Mucosa of rectum (tissue), 2 donors: ENCODE results near the gene ZKSCAN7.
A peak's percentile ranks its signal among the peaks of the same experiment; 100 is the strongest.

ENCODE experiments used
- H3K27ac ChIP-seq, 2 donors: one replicate each; pipeline ENCODE4 v1.7.0; 2013; ENCODE audit warnings: inconsistent platforms in 2 of 2, low read depth in 2 of 2, low read length in 2 of 2
- H3K27me3 ChIP-seq, 2 donors: one replicate each; pipeline ENCODE4 v1.7.0; 2013; ENCODE audit warnings: low read length in 2 of 2; ENCODE audit not compliant: control insufficient read depth in 2 of 2, insufficient read depth in 2 of 2
- H3K36me3 ChIP-seq, 2 donors: one replicate each; pipeline ENCODE4 v1.7.0; 2013; ENCODE audit warnings: low read length in 2 of 2; ENCODE audit not compliant: control insufficient read depth in 2 of 2, insufficient read depth in 2 of 2
- H3K4me1 ChIP-seq, 2 donors: one replicate each; pipeline ENCODE4 v1.7.0; 2013; ENCODE audit warnings: low read length in 2 of 2, mild to moderate bottlenecking in 1 of 2; ENCODE audit not compliant: control insufficient read depth in 2 of 2, insufficient read depth in 2 of 2
- H3K4me3 ChIP-seq, 2 donors: one replicate each; pipeline ENCODE4 v1.7.0; 2013; ENCODE audit warnings: low read length in 2 of 2
- H3K9ac ChIP-seq, 2 donors: one replicate each; pipeline ENCODE4 v1.7.0; 2013; ENCODE audit warnings: low read length in 2 of 2, low read depth in 1 of 2, mild to moderate bottlenecking in 1 of 2
- H3K9me3 ChIP-seq, 2 donors: one replicate each; pipeline ENCODE4 v1.7.0; 2013; ENCODE audit warnings: low read length in 2 of 2; ENCODE audit not compliant: control insufficient read depth in 2 of 2
- donor health status: healthy.
- donor health status: Normal muscosa, but diverticular disease.

The ZKSCAN7 gene

DNA sequence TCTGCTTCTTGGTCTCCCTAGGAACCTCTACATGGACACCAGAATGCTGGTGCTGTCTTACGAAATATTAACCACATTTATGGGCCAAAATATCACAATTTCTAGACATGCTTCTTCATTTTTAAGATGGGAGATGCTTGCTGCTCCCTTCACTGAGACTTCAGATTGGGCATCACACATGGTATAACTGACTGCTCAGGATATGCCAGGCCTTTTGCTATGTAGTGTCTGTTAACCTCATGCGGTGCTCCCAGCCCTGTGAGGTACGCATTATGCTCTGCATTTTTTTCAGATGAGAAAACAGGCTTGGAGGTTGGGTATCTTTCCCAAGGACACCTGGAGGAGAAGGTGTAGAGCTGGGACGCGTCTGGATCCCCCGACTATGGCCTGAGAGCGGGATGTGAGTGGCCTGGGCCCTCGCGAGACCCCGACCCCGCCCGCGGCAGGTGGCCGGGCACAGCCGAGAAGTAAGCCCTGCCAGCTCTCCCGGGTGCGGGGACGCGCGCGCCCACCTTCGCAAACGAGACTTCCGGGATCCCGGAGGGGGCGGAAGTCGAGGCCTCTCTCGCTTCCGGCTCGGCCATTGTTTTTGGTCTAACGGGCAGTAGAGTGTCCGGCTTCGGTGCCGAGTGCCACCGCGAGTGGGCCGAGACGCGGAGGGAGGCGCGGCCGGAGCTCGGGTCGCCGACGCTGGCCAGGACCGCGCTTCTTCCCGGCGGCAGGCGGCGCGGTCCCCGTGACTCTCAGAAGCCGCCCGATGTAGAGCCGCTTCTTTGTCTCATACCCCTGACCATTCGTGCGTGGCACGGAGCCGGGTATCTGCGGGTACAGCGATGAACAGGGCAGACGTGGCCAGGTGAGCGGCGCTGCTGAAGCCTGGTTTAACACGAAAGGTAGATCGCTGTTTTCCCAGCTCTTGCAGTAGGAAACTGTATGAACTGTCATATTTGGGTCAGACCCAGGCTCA, at the start of gene ZKSCAN7:
Gene ZKSCAN7 (plus strand): TSS at position 568 of the 967 bp plus-strand sequence. CDS start 1,855 bp downstream, outside the sequence.
- Histone ChIP-seq H3K9me3 (peaks cover 0 to 2% of the 10 kb centered on the region in 2 donors), H3K4me1 (peaks cover 4 to 6% of the 10 kb centered on the region in 2 donors), H3K4me3 (peak within 1 kb of the TSS; percentile 75 to 87), H3K36me3 (no peaks in the 10 kb centered on the region), H3K27ac (peak within 1 kb of the TSS in 1 of 2 donors; percentile 45), H3K27me3 (peaks cover 0 to 5% of the 10 kb centered on the region in 2 donors), H3K9ac (peak within 1 kb of the TSS; percentile 60 to 63)

DNA sequence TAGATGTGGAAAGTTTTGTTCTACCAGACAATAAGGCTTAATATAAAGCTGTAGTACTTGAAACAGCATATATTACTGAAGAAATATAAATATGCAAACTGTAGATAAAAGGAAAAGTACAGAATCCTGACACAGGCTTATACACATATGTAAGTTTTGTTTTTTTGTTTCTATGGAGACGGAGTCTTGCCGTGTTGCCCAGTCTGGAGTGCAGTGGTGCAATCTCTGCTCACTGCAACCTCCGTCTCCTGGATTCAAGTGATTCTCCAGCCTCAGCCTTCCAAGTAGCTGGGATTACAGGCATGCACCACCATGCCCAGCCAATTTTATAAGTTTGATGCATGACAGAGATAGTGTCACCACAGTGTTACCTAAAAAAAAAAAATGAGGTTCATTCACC, 48.4 kb upstream of the ZKSCAN7 start:
- H3K9ac ChIP-seq: no peak overlapping the region
- H3K4me1 ChIP-seq: peaks cover 11 to 12% of the 10 kb centered on the region in 2 donors
- no peak overlapping the region for H3K4me3 ChIP-seq
- H3K36me3 ChIP-seq: peaks cover 10 to 14% of the 10 kb centered on the region in 2 donors
- no peak overlapping the region for H3K27ac ChIP-seq
- no peaks in the 10 kb centered on the region for H3K27me3 ChIP-seq
- peaks cover 8 to 9% of the 10 kb centered on the region in 2 donors for H3K9me3 ChIP-seq

DNA sequence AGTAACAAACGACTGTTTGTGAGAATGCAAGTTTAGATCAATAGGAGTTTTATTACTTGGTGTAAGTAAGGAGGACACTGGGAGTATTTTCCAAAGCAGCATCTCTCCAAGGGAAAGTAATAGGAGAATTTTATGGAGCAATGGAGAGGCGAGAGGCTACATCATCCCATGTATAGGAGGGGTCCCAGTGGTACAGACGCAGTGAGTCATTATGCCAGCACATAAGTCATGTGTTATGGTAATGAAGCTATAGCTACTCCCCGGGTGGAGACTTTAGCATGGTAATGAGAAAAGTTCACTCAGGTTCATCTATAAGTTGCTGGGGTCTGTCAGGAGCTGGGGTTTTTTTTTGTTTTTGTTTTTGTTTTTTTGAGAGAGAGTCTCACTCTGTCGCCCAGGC, 48.0 kb upstream of the ZKSCAN7 start:
- H3K27ac ChIP-seq: no peak overlapping the region
- H3K4me1 ChIP-seq: peaks cover 12 to 14% of the 10 kb centered on the region in 2 donors
- H3K36me3 ChIP-seq: peaks cover 6 to 10% of the 10 kb centered on the region in 2 donors
- H3K27me3 ChIP-seq: no peaks in the 10 kb centered on the region
- no peak overlapping the region for H3K4me3 ChIP-seq
- H3K9me3 ChIP-seq: peaks cover 4 to 6% of the 10 kb centered on the region in 2 donors
- H3K9ac ChIP-seq: no peak overlapping the region

DNA sequence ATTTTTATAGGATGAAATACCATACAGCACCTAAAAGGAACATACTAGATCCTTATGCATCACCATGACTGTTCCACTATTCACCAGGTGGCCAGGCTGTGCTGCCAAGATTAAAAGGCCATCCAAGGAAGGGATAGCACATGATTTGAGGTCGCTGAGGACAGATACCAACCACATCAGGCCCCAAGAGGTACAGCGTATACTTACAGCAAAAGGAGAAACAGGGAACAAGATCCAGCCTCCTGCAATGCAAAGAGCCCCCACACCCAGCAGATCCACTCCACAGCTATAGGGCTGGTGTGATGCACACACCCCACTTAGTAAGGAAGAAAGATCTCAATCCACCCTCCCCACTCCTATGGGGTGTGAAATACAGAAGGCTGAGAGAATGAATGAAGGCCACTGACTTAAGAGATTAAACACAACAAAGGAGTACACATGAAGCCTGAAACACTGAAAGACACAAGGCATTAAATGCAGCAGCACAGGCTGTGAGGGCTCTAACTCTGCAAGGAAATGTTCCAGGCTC, 45.5 kb upstream of the ZKSCAN7 start:
- H3K36me3 ChIP-seq: peaks cover 0 to 5% of the 10 kb centered on the region in 2 donors
- peaks cover 12 to 14% of the 10 kb centered on the region in 2 donors for H3K4me1 ChIP-seq
- H3K27ac ChIP-seq: no peak overlapping the region
- peak overlapping the region; percentile 83 to 96 for H3K4me3 ChIP-seq
- no peaks in the 10 kb centered on the region for H3K9me3 ChIP-seq
- peak overlapping the region; percentile 88 for H3K9ac ChIP-seq
- H3K27me3 ChIP-seq: no peaks in the 10 kb centered on the region

DNA sequence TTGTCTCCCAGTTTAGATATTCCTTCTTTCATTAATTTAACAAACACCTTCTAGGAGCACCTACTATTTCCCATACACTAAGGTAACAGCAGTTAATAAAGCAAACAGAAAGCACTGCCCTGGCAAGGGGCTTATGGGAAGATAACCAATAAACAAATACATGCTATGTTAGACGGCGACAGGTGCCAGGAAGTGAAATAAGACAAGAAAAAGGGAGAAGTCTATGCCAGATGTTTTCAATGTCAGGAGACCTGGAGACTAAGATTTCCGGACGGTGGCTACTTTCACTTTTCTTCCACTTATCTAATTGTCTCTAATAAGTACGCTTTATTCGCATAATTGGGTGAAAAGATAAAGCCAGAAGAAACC, 45.0 kb upstream of the ZKSCAN7 start:
- peak overlapping the region; percentile 88 for H3K9ac ChIP-seq
- no peaks in the 10 kb centered on the region for H3K27me3 ChIP-seq
- peaks cover 12 to 14% of the 10 kb centered on the region in 2 donors for H3K4me1 ChIP-seq
- peak overlapping the region; percentile 83 to 96 for H3K4me3 ChIP-seq
- H3K9me3 ChIP-seq: no peaks in the 10 kb centered on the region
- H3K27ac ChIP-seq: peak overlapping the region; percentile 79 to 89
- peaks cover 0 to 5% of the 10 kb centered on the region in 2 donors for H3K36me3 ChIP-seq

DNA sequence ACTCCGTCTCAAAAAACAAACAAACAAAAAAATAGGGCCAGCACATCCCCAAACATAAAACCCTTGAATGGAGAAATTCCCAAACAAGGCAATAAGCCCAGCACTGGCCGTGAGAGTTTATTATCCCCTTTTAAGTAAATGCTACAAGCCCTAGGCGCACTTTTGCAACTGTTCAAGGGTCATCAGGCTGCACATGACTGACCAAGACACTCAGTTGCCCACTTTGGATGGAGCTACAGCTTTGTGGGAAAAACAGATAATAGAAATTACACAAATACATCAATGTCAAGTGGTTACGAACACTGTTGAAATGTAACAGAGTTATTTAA, 43.8 kb upstream of the ZKSCAN7 start:
- H3K36me3 ChIP-seq: no peaks in the 10 kb centered on the region
- peak overlapping the region; percentile 85 to 89 for H3K27ac ChIP-seq
- H3K27me3 ChIP-seq: no peaks in the 10 kb centered on the region
- H3K4me1 ChIP-seq: peaks cover 12 to 14% of the 10 kb centered on the region in 2 donors
- no peaks in the 10 kb centered on the region for H3K9me3 ChIP-seq
- H3K9ac ChIP-seq: peak overlapping the region; percentile 79 to 86
- peak overlapping the region; percentile 83 to 96 for H3K4me3 ChIP-seq

DNA sequence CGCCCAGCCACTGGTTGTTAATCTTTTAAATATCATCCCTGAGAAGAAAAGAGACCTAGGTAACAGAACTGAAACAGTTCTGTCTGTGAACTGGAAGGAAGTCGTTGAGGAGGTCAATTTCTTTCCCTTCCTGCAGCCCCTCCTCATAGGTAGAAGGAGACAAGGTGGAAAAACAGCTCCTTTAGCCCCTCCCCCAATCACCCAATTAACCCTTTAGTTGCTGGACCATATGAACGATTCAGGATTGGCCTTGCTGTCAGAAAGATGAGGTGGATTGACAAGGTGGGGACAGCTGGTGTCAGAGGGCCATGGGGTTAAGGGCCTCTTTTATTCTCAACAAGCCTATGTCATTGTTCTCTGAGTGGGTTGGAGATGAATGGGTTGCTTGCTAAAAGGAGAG, 41.5 kb upstream of the ZKSCAN7 start:
- H3K4me1 ChIP-seq: peaks cover 12 to 14% of the 10 kb centered on the region in 2 donors
- no peaks in the 10 kb centered on the region for H3K27me3 ChIP-seq
- H3K27ac ChIP-seq: no peak overlapping the region
- no peaks in the 10 kb centered on the region for H3K36me3 ChIP-seq
- H3K4me3 ChIP-seq: no peak overlapping the region
- H3K9me3 ChIP-seq: no peaks in the 10 kb centered on the region
- H3K9ac ChIP-seq: no peak overlapping the region

DNA sequence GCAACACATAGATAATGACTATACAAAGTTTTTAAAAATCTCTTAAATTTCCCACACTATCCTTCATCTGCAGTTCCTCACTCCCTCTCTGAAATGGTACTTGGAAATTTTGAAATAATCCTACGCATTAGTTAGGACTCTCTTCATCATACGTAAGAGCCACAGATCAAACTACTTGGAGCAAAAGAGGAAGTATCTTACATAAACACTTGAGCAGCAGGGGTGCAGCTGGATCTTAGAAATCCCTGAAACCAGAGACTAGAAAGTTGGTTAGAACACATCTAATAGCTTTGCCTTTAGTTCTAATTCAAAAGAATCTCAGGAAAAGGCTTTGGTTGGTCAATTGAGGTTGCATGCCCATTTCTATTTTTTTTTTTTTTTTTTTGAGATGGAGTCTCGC, 38.8 kb upstream of the ZKSCAN7 start:
- Histone ChIP-seq H3K9ac (no peak overlapping the region), H3K27ac (no peak overlapping the region), H3K4me1 (peaks cover 3 to 6% of the 10 kb centered on the region in 2 donors), H3K27me3 (peaks cover 0 to 1% of the 10 kb centered on the region in 2 donors), H3K36me3 (no peaks in the 10 kb centered on the region), H3K9me3 (no peaks in the 10 kb centered on the region), H3K4me3 (no peak overlapping the region)

DNA sequence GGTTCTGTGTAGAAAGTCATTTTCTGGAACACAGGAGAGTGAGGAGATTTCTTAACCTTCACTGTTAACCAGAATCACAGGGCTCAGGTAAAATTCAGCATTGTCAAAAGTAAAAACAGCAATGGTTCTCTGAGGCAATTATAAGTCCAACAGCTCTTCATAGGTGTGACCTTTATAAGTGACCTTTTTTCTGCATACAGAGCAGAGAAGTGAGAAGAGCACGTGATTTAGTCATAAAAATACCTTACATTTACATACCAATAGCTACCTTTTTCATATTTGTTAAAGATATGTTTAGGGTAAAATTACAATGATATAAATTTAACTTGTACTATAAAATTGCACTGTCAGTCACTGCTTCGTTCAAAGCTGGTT, 36.2 kb upstream of the ZKSCAN7 start:
- H3K9ac ChIP-seq: no peak overlapping the region
- H3K4me3 ChIP-seq: no peak overlapping the region
- H3K9me3 ChIP-seq: no peaks in the 10 kb centered on the region
- peaks cover 0 to 2% of the 10 kb centered on the region in 2 donors for H3K27me3 ChIP-seq
- H3K36me3 ChIP-seq: no peaks in the 10 kb centered on the region
- no peaks in the 10 kb centered on the region for H3K4me1 ChIP-seq
- no peak overlapping the region for H3K27ac ChIP-seq

DNA sequence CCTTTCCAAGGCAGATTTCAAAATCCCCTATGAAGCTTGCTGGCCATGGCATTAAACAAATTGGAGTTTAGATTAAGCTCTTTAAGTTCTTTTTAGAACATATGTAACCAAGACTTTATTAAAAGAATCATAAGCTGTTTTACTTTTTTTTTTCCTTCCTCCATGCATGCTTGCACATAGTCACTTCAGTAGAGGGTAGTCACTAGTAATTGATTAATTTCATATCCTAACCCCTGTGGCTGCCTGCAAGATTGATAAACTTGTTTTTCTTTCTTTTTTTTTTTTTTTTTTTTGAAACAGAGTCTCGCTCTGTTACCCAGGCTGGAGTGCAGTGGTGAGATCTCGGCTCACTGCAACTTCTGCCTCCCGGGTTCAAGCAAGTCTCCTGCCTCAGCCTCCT, 33.3 kb upstream of the ZKSCAN7 start:
- no peak overlapping the region for H3K9ac ChIP-seq
- no peaks in the 10 kb centered on the region for H3K36me3 ChIP-seq
- peaks cover 2% of the 10 kb centered on the region in 2 donors for H3K27me3 ChIP-seq
- H3K4me3 ChIP-seq: no peak overlapping the region
- no peaks in the 10 kb centered on the region for H3K9me3 ChIP-seq
- no peaks in the 10 kb centered on the region for H3K4me1 ChIP-seq
- H3K27ac ChIP-seq: no peak overlapping the region
